Heart left ventricle (tissue), 16 donors: ENCODE results near the gene ACACA. TPM values are rescaled to one million over a fixed set of nuclear protein-coding genes. Genes with fewer than 3 reads are reported as not detected.

Experiments used
- ATAC-seq, 4 donors: fragments of 200-7000 bp; cut with Tn5 transposase; one replicate each; pipeline ENCODE4 v1.9.1; 2020 to 2022; ENCODE audit warnings: moderate library complexity in 4 of 4, mild to moderate bottlenecking in 3 of 4, moderate number of reproducible peaks in 1 of 4
- DNase-seq, 5 donors: peaks; one replicate each; pipeline ENCODE4 v3.0.0-alpha.2; 2020
- H3K27ac ChIP-seq, 12 donors: fragments of 200-600 bp; sonication (generic) in 4 of 12; one replicate each; pipeline versions ENCODE4 v1.5.0 to v1.8.0; 2016 to 2022; ENCODE audit warnings: mild to moderate bottlenecking in 2 of 12
- H3K27me3 ChIP-seq, 9 donors: fragments of 200-600 bp; sonication (generic) in 2 of 9; one replicate each; pipeline versions ENCODE4 v1.5.1 to v1.8.0; 2016 to 2022; ENCODE audit warnings: mild to moderate bottlenecking in 3 of 9
- H3K36me3 ChIP-seq, 9 donors: fragments of 200-600 bp; sonication (generic) in 2 of 9; one replicate each; pipeline versions ENCODE4 v1.5.0 to v1.8.0; 2018 to 2022; ENCODE audit warnings: mild to moderate bottlenecking in 2 of 9
- H3K4me1 ChIP-seq, 12 donors: fragments of 200-600 bp; sonication (generic) in 4 of 12; one replicate each; pipeline versions ENCODE4 v1.5.0 to v1.8.0; 2016 to 2022; ENCODE audit warnings: mild to moderate bottlenecking in 3 of 12
- H3K4me3 ChIP-seq, 12 donors: fragments of 200-600 bp; sonication (generic) in 4 of 12; one replicate each; pipeline versions ENCODE4 v1.5.0 to v1.8.0; 2017 to 2022; ENCODE audit warnings: mild to moderate bottlenecking in 9 of 12, moderate library complexity in 4 of 12
- H3K9me3 ChIP-seq, 12 donors: fragments of 200-600 bp; sonication (generic) in 4 of 12; one replicate each; pipeline versions ENCODE4 v1.5.0 to v1.8.0; 2016 to 2022; ENCODE audit warnings: mild to moderate bottlenecking in 1 of 12
- POLR2A ChIP-seq, 2 donors: fragments of 450-650 bp; IDR thresholded peaks; one replicate each; pipeline ENCODE4 v1.6.1; 2017; ENCODE audit warnings: antibody characterized with exemption in 2 of 2, mild to moderate bottlenecking in 2 of 2, moderate library complexity in 2 of 2
- WGBS, 4 donors: extraction: QIAGEN DNeasy Blood & Tissue Kit in 2 of 4; methylation state at CpG; one replicate each; pipeline versions ENCODE4 v1.1.5 to v1.1.7; 2013 to 2018; 5-methylcytosine and 5-hydroxymethylcytosine counted together
- intact Hi-C, 10 donors: fragments of 100-400 bp; cut with DNase I; formaldehyde crosslinking; loops; one replicate each; pipeline versions ENCODE4 v1.11.1 to v1.14.2; 2022
- polyA plus RNA-seq, 2 donors: library from polyadenylated mRNA; stranded (reverse); fragments of 200-250 nt; gene quantifications; one replicate each; pipeline ENCODE4 v1.2.3, GENCODE V29; 2013
- total RNA-seq, 9 donors: library from RNA; depleted of rRNA in 2 of 9; stranded (reverse); fragments of >200 nt in 2 of 9; fragmentation: NEBNext Ultra II Directional in 3 of 9; extraction: Animal tissue kit (Norgen Biotek cat#: 25700) in 3 of 9; gene quantifications; one replicate each; pipeline versions ENCODE4 v1.1.0 to v1.2.4, GENCODE V29; 2016 to 2023
- TF ChIP-seq, protein P1 (sequence below), 12 donors: fragments of 200-600 bp; sonication (generic) in 4 of 12; IDR thresholded peaks; one replicate each; pipeline versions ENCODE4 v1.5.0 to v1.8.0; 2018 to 2022; ENCODE audit warnings: antibody characterized with exemption in 12 of 12, mild to moderate bottlenecking in 5 of 12
- donor health status: ischemic (EF 13 %, LVEDD 7.1; RV severe dilation, severe dysfunction).
- donor health status: healthy with polysubstance abuse.
- donor health status: DM: no; HTN: yes; CAD: no.
- donor health status: DM: no; HTN: no; CAD: no.
- donor health status: ischemic (EF 25% LVEDD 6.9; RV normal size, moderate dysfunction).
- donor health status: ischemic (EF 25% LVEDD 5.7; RV mildly dilated, moderate dysfunction).
- donor health status: healthy.
- donor health status: DM: yes; HTN: yes; CAD: no.
- donor health status: ischemic (EF 35%, LVEDD 5.7; RV mildly dilated, moderate dysfunction).
- donor health status: nonischemic (EF 11% LVEDD 7.7; RV severe dilation, severe dysfunction).
- donor health status: DM: yes; HTN: yes; CAD: no.
- donor health status: PGD.
- donor health status: ischemic (EF 29% LVEDD 5.4; RV normal size, mild dysfunction).
- donor health status: nonischemic (EF 23%, LVEDD 6.1; RV moderate dilation, normal function).

ACACA gene
- total and polyA plus RNA-seq, 11 donors = 6.2 to 33.0 (median 15.8) TPM

DNA sequence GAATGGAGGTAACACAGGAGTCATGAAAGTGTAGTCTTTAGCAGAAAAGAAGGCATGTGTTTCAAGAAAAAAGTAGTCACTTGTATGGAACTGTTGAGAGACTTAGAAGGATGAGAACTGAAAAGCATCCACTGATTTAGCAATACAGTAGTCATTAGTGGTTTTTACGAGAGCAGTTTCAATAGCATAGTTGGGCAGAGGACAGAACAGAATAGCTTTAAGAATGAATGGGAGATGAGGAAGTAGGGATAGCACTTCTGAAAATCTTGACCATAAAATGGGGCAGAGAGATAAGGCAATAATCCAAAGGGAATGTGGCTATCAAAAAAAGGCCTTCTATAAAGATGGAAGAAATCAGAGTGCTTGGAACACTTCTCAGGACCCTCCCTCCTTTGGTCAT lies 95.7 kb downstream of the ACACA start:
- WGBS, 4 donors = 88 to 97% (median 93%) methylated on average over 1 of the region's 1 CpG
- H3K27ac ChIP-seq = no peak overlapping the region
- ATAC-seq (no peak), DNase-seq (no peak)
- intact Hi-C loops = no loop called here
- no peaks in the 10 kb centered on the region for H3K27me3 ChIP-seq
- no peaks in the 10 kb centered on the region for H3K4me1 ChIP-seq
- no peaks in the 10 kb centered on the region for H3K9me3 ChIP-seq
- TF ChIP-seq POLR2A (IDR thresholded peaks at IDR 0.05) = no peak
- TF ChIP-seq, protein P1, sequence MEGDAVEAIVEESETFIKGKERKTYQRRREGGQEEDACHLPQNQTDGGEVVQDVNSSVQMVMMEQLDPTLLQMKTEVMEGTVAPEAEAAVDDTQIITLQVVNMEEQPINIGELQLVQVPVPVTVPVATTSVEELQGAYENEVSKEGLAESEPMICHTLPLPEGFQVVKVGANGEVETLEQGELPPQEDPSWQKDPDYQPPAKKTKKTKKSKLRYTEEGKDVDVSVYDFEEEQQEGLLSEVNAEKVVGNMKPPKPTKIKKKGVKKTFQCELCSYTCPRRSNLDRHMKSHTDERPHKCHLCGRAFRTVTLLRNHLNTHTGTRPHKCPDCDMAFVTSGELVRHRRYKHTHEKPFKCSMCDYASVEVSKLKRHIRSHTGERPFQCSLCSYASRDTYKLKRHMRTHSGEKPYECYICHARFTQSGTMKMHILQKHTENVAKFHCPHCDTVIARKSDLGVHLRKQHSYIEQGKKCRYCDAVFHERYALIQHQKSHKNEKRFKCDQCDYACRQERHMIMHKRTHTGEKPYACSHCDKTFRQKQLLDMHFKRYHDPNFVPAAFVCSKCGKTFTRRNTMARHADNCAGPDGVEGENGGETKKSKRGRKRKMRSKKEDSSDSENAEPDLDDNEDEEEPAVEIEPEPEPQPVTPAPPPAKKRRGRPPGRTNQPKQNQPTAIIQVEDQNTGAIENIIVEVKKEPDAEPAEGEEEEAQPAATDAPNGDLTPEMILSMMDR (IDR thresholded peaks at IDR 0.05) = no peak
- H3K36me3 ChIP-seq = no peaks in the 10 kb centered on the region
- no peak overlapping the region for H3K4me3 ChIP-seq

DNA sequence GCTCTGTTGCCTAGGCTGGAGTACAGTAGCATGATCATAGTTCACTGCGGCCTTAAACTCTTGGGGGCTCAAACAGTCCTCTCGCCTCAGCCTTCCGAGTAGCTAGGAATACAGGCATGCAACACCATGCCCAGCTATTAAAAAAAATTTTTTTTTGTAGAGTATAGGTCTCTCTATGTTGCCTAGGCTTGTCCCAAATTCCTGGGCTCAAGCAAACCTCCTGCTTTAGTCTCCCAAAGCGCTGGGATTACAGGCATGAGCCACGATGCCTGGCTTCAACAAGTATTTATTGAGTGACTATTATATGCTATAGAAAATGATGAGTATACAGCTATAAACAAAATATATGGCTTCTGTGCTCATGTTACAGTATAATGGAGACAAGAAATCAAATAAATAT lies 97.6 kb downstream of the ACACA start:
- peaks cover 0 to 3% (median 0%) of the 10 kb centered on the region in 9 donors for H3K36me3 ChIP-seq
- TF ChIP-seq, protein P1 (IDR thresholded peaks at IDR 0.05) = no peak
- no peak for TF ChIP-seq POLR2A (IDR thresholded peaks at IDR 0.05)
- no peaks in the 10 kb centered on the region for H3K4me1 ChIP-seq
- no peak overlapping the region for H3K27ac ChIP-seq
- DNase-seq = no peak
- intact Hi-C loops = loop anchor here in 1 of 10 donors (10.0 kb wide), 1 partner anchor 46 kb away; no protein-coding TSS in a partner anchor
- 97 to 98% (median 98%) methylated on average over 5 of the region's 5 CpGs for WGBS, 4 donors
- no peak overlapping the region for H3K4me3 ChIP-seq
- no peak for ATAC-seq
- no peaks in the 10 kb centered on the region for H3K9me3 ChIP-seq
- H3K27me3 ChIP-seq = no peaks in the 10 kb centered on the region

DNA sequence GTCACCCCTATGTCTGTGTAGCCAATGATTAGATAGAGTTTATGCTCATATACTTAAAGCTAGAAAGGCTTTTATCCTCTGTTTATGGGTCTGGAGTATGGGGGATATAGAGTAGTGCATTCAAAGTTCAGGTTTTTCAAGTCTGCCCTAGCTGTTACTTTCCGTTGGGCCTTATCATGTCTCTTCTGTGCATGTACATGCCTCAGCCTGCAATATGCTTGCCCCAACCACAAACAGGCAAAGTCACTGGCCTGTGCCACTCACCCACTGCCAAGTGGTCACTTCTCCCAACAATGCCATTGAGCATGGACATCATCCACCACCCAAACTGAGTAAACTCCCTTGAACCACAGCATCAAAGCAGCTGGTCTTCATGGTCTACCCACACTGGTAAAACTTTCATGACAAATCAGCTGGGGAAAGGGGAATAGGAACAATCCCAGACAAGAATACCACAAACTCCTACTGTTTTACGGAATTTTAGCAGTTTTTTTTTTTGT lies 101.2 kb downstream of the ACACA start:
- no peak overlapping the region for H3K27ac ChIP-seq
- peaks cover 0 to 12% (median under 1%) of the 10 kb centered on the region in 12 donors for H3K4me1 ChIP-seq
- no peaks in the 10 kb centered on the region for H3K27me3 ChIP-seq
- intact Hi-C loops = loop anchor here in 1 of 10 donors (10.0 kb wide), 1 partner anchor 49 kb away; no protein-coding TSS in a partner anchor
- DNase-seq = no peak
- TF ChIP-seq, protein P1 (IDR thresholded peaks at IDR 0.05) = no peak
- H3K4me3 ChIP-seq = no peak overlapping the region
- peaks cover 0 to 10% (median 0%) of the 10 kb centered on the region in 9 donors for H3K36me3 ChIP-seq
- WGBS, 4 donors = 88 to 97% (median 93%) methylated on average over 2 of the region's 2 CpGs
- no peaks in the 10 kb centered on the region for H3K9me3 ChIP-seq
- no peak for ATAC-seq

DNA sequence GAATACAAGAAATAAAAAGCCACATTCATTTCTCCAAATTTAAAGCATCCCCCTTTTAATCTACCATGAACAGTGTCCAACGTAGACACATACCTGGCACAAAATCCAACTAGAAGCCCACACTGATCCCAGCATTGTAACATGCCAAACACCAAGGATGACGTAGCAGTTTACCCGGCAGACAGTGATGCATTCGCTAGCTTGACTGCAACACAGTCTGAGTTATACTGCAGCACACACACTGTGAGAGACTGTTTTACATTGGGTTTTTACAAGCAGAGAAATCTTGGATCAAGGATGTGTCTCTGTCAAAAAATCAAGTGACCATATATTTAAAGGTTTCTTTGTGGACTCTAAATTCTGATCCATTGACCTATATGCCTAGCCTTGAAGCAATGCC lies 105.3 kb downstream of the ACACA start:
- WGBS, 4 donors = 47 to 62% (median 59%) methylated on average over 4 of the region's 4 CpGs
- peak overlapping the region in 5 of 12 donors; percentile 5 to 24 (median 19) for H3K4me3 ChIP-seq
- H3K27ac ChIP-seq = peak overlapping the region in 5 of 12 donors; percentile 3 to 58 (median 50)
- no peaks in the 10 kb centered on the region for H3K27me3 ChIP-seq
- H3K4me1 ChIP-seq = peaks cover 3 to 34% (median 19%) of the 10 kb centered on the region in 12 donors
- DNase-seq (no peak), ATAC-seq (peak; percentile 35 to 86 (median 82))
- TF ChIP-seq, protein P1 (IDR thresholded peaks at IDR 0.05) = no peak
- no peak for TF ChIP-seq POLR2A (IDR thresholded peaks at IDR 0.05)
- no peaks in the 10 kb centered on the region for H3K9me3 ChIP-seq
- intact Hi-C loops = loop anchor here in 2 of 10 donors (1.0 to 10.0 kb wide), 2 partner anchors 18 to 54 kb away; no protein-coding TSS in a partner anchor
- peaks cover 0 to 10% (median 0%) of the 10 kb centered on the region in 9 donors for H3K36me3 ChIP-seq
